ENCODE measurements around the gene TLX2.
A peak's percentile ranks its signal among the peaks of the same experiment; 100 is the strongest.
"Not testable (repeated sequence)": the region's sequence is repeated elsewhere in the genome, so short reads cannot be mapped to it uniquely, and the experiment has no call there.

Gene TLX2

GRCh38 chr2:74514368-74515270, at the start of gene TLX2:
Gene TLX2, plus strand, starts transcription at chr2:74514450. Its CDS starts 357 bp downstream, at chr2:74514807.
- H3K4me3 ChIP-seq (ENCODE audit: low read depth, low read length), result peak within 1 kb of the TSS; percentile 20

GRCh38 chr2:74470742-74471141, 43.5 kb upstream of the TLX2 start:
- not testable (repeated sequence) for H3K4me3 ChIP-seq (ENCODE audit: low read depth, low read length)

GRCh38 chr2:74471332-74472065, 42.8 kb upstream of the TLX2 start:
- H3K4me3 ChIP-seq (ENCODE audit: low read depth, low read length), result peak overlapping the region; percentile 91

- H3K4me3 ChIP-seq (ENCODE audit: low read depth, low read length), result peak within 1 kb of the TSS; percentile 91
These were observed 41.9 kb upstream of the TLX2 start, which contains the start of gene MRPL53 for GRCh38 chr2:74472086-74472944. Gene MRPL53, minus strand, starts transcription at chr2:74472680. Its CDS starts 20 bp downstream, at chr2:74472660.

- peak overlapping the region; percentile 91 for H3K4me3 ChIP-seq (ENCODE audit: low read depth, low read length)
These were observed 41.3 kb upstream of the TLX2 start for GRCh38 chr2:74472945-74473258.

GRCh38 chr2:74474481-74474880, 39.8 kb upstream of the TLX2 start:
- no peak overlapping the region for H3K4me3 ChIP-seq (ENCODE audit: low read depth, low read length)

- H3K4me3 ChIP-seq (ENCODE audit: low read depth, low read length), result no peak overlapping the region
These were observed 39.4 kb upstream of the TLX2 start for GRCh38 chr2:74474899-74475298.

- peak overlapping the region; percentile 97 for H3K4me3 ChIP-seq (ENCODE audit: low read depth, low read length)
These were observed 32.8 kb upstream of the TLX2 start for GRCh38 chr2:74481431-74481830.

- peak overlapping the region; percentile 97 for H3K4me3 ChIP-seq (ENCODE audit: low read depth, low read length)
These were observed 32.1 kb upstream of the TLX2 start for GRCh38 chr2:74481961-74482800.

- peak within 1 kb of the TSS; percentile 97 for H3K4me3 ChIP-seq (ENCODE audit: low read depth, low read length)
These were observed 31.2 kb upstream of the TLX2 start, which contains the start of the genes CCDC142 and TTC31 for GRCh38 chr2:74482801-74483674. Gene CCDC142, minus strand, starts transcription at chr2:74482998. Its CDS starts 161 bp downstream, at chr2:74482837. Gene TTC31, plus strand, starts transcription at chr2:74483081. Its CDS starts 15 bp downstream, at chr2:74483096.

GRCh38 chr2:74483675-74484164, 30.5 kb upstream of the TLX2 start:
- H3K4me3 ChIP-seq (ENCODE audit: low read depth, low read length), result peak overlapping the region; percentile 97

- no peak overlapping the region for H3K4me3 ChIP-seq (ENCODE audit: low read depth, low read length)
These were observed 28.1 kb upstream of the TLX2 start for GRCh38 chr2:74486141-74486540.

- no peak overlapping the region for H3K4me3 ChIP-seq (ENCODE audit: low read depth, low read length)
These were observed 25.4 kb upstream of the TLX2 start for GRCh38 chr2:74488643-74489481.

GRCh38 chr2:74489906-74490305, 24.3 kb upstream of the TLX2 start:
- no peak overlapping the region for H3K4me3 ChIP-seq (ENCODE audit: low read depth, low read length)

- no peak overlapping the region for H3K4me3 ChIP-seq (ENCODE audit: low read depth, low read length)
These were observed 22.4 kb upstream of the TLX2 start for GRCh38 chr2:74491648-74492544.

- no peak overlapping the region for H3K4me3 ChIP-seq (ENCODE audit: low read depth, low read length)
These were observed 20.7 kb upstream of the TLX2 start for GRCh38 chr2:74493546-74493945.

GRCh38 chr2:74495440-74495839, 18.8 kb upstream of the TLX2 start:
- no peak overlapping the region for H3K4me3 ChIP-seq (ENCODE audit: low read depth, low read length)
